ENCODE measurements around the gene CELF1.

The CELF1 gene

DNA sequence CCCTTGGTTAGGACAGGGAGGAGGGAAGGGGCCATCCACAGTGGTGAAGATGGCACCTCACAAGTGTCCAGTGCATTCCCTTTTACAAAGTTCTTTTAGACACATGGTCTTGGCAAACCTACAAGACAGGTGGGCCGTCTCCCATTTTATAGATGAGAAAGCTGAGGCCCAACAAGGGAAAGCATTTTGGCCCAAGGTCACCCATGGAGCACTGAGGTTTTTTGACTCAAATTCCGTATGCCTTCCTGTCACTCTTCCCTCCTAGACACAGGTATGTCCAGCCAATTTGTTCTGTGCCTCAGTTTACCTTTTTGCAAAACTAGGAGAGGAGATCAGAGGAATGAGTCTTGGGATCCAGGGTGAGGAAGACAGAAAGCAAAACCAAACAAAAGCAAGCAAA, 40.0 kb upstream of the CELF1 start:
- H3F3A ChIP-seq (ENCODE audit: low read depth), result peaks cover 15% of the 10 kb centered on the region; the same call in 1 of the 2 replicates
- H3K9me3 ChIP-seq (ENCODE audit: insufficient read depth, low read depth, low read length), result no peaks in the 10 kb centered on the region
- H3K36me3 ChIP-seq (ENCODE audit: insufficient read depth, low read length), result no peaks in the 10 kb centered on the region; the same call in 1 of the 2 replicates
- H3K9me2 ChIP-seq (replicated peaks; ENCODE audit: low read depth, low read length), result no peaks in the 10 kb centered on the region
- H3K27me3 ChIP-seq (ENCODE audit: insufficient read depth, low read length, poor library complexity, severe bottlenecking), result no peaks in the 10 kb centered on the region
- H3K4me3 ChIP-seq (ENCODE audit: low read length, poor library complexity, severe bottlenecking), result peak overlapping the region; percentile 83
- H3K79me2 ChIP-seq (ENCODE audit: insufficient read depth, low read length), result peaks cover 50% of the 10 kb centered on the region
- no peaks in the 10 kb centered on the region for H4K20me1 ChIP-seq (ENCODE audit: insufficient read depth, low read length, poor library complexity, severe bottlenecking)
- H2AFZ ChIP-seq (ENCODE audit: low read length), result no peak overlapping the region
- peak overlapping the region; percentile 88 for H3K9ac ChIP-seq (ENCODE audit: low read depth, low read length, poor library complexity, severe bottlenecking)
- H3K4me1 ChIP-seq (ENCODE audit: insufficient read depth, low read length, poor library complexity, severe bottlenecking), result peaks cover 73% of the 10 kb centered on the region
- TF ChIP-seq EZH2phosphoT487 (IDR thresholded peaks at IDR 0.05; ENCODE audit: borderline replicate concordance), result no peak
- TF ChIP-seq, protein P1, sequence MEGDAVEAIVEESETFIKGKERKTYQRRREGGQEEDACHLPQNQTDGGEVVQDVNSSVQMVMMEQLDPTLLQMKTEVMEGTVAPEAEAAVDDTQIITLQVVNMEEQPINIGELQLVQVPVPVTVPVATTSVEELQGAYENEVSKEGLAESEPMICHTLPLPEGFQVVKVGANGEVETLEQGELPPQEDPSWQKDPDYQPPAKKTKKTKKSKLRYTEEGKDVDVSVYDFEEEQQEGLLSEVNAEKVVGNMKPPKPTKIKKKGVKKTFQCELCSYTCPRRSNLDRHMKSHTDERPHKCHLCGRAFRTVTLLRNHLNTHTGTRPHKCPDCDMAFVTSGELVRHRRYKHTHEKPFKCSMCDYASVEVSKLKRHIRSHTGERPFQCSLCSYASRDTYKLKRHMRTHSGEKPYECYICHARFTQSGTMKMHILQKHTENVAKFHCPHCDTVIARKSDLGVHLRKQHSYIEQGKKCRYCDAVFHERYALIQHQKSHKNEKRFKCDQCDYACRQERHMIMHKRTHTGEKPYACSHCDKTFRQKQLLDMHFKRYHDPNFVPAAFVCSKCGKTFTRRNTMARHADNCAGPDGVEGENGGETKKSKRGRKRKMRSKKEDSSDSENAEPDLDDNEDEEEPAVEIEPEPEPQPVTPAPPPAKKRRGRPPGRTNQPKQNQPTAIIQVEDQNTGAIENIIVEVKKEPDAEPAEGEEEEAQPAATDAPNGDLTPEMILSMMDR (conservative IDR thresholded peaks at IDR 0.05; ENCODE audit: low read length), result no peak
- peak overlapping the region; percentile 82 for H3K4me2 ChIP-seq (ENCODE audit: low read depth, low read length, poor library complexity, severe bottlenecking)

DNA sequence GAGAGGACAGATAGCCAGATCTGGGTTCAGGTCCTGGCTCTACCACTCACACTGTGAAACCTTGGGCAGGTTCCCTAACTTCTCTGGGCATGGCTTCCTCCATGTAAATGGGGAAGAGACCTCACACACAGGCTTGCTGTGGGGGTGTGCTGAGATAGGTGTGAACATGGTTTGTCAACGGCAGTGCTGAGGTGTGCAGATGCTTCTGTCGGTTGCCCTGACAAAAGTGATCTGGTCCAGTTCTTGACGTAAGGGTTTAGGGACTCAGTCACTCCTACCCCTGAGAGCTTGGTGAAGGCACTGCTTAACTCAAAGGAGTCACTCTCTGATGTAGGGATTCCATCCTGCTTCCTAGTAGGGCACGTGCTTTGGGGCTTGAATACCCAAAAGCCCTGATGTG, 39.3 kb upstream of the CELF1 start:
- Histone ChIP-seq H2AFZ (ENCODE audit: low read length) (no peak overlapping the region), H3K4me3 (ENCODE audit: low read length, poor library complexity, severe bottlenecking) (peak overlapping the region; percentile 83), H3K79me2 (ENCODE audit: insufficient read depth, low read length) (peaks cover 57% of the 10 kb centered on the region), H4K20me1 (ENCODE audit: insufficient read depth, low read length, poor library complexity, severe bottlenecking) (no peaks in the 10 kb centered on the region), H3F3A (ENCODE audit: low read depth) (peaks cover 15% of the 10 kb centered on the region; the same call in 1 of the 2 replicates), H3K4me1 (ENCODE audit: insufficient read depth, low read length, poor library complexity, severe bottlenecking) (peaks cover 75% of the 10 kb centered on the region), H3K36me3 (ENCODE audit: insufficient read depth, low read length) (no peaks in the 10 kb centered on the region; the same call in 1 of the 2 replicates), H3K9me2 (replicated peaks; ENCODE audit: low read depth, low read length) (no peaks in the 10 kb centered on the region), H3K4me2 (ENCODE audit: low read depth, low read length, poor library complexity, severe bottlenecking) (peak overlapping the region; percentile 82), H3K9me3 (ENCODE audit: insufficient read depth, low read depth, low read length) (no peaks in the 10 kb centered on the region), H3K9ac (ENCODE audit: low read depth, low read length, poor library complexity, severe bottlenecking) (peak overlapping the region; percentile 88), H3K27me3 (ENCODE audit: insufficient read depth, low read length, poor library complexity, severe bottlenecking) (no peaks in the 10 kb centered on the region)
- TF ChIP-seq EZH2phosphoT487 (IDR thresholded peaks at IDR 0.05; ENCODE audit: borderline replicate concordance), result no peak
- TF ChIP-seq, protein P1 (conservative IDR thresholded peaks at IDR 0.05; ENCODE audit: low read length), result no peak

DNA sequence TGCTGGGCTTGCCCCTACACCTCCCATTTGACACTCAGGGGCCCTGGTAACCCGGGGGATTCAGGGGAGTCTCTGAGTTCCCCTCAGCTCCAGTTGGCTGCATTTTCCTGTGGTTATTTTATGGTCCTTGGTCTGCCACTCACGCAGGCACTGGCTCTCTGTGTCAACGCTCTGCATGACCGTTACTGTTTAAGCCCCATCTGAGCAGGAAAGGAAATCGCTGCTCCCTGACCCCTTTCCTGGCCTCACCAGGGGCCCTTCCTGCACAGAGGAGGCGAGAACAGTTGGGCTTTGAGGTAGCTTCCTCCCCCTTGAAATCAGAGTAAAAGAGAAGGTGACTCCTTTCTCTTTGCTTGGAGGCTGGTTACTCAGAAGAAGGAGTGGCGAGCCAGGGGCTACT, 38.8 kb upstream of the CELF1 start:
- H3K36me3 ChIP-seq (ENCODE audit: insufficient read depth, low read length), result no peaks in the 10 kb centered on the region; the same call in 1 of the 2 replicates
- peaks cover 62% of the 10 kb centered on the region for H3K79me2 ChIP-seq (ENCODE audit: insufficient read depth, low read length)
- H3K9ac ChIP-seq (ENCODE audit: low read depth, low read length, poor library complexity, severe bottlenecking), result peak overlapping the region; percentile 88
- peaks cover 80% of the 10 kb centered on the region for H3K4me1 ChIP-seq (ENCODE audit: insufficient read depth, low read length, poor library complexity, severe bottlenecking)
- H3K9me2 ChIP-seq (replicated peaks; ENCODE audit: low read depth, low read length), result no peaks in the 10 kb centered on the region
- H3K4me2 ChIP-seq (ENCODE audit: low read depth, low read length, poor library complexity, severe bottlenecking), result peak overlapping the region; percentile 82
- TF ChIP-seq, protein P1 (conservative IDR thresholded peaks at IDR 0.05; ENCODE audit: low read length), result no peak
- no peak for TF ChIP-seq EZH2phosphoT487 (IDR thresholded peaks at IDR 0.05; ENCODE audit: borderline replicate concordance)
- no peaks in the 10 kb centered on the region for H4K20me1 ChIP-seq (ENCODE audit: insufficient read depth, low read length, poor library complexity, severe bottlenecking)
- H3F3A ChIP-seq (ENCODE audit: low read depth), result peaks cover 15% of the 10 kb centered on the region; the same call in 1 of the 2 replicates
- H3K27me3 ChIP-seq (ENCODE audit: insufficient read depth, low read length, poor library complexity, severe bottlenecking), result no peaks in the 10 kb centered on the region
- peak overlapping the region; percentile 83 for H3K4me3 ChIP-seq (ENCODE audit: low read length, poor library complexity, severe bottlenecking)
- H3K9me3 ChIP-seq (ENCODE audit: insufficient read depth, low read depth, low read length), result no peaks in the 10 kb centered on the region
- no peak overlapping the region for H2AFZ ChIP-seq (ENCODE audit: low read length)
